Raji (cell line): Measurements from ENCODE around the gene SGMS1.

Experiments
- POLR2A ChIP-seq: IDR thresholded peaks from 2 replicates; pipeline ENCODE4 v1.6.1; 2011; ENCODE audit warnings: low read depth, low read length, control low read depth; ENCODE audit not compliant: insufficient read depth

The SGMS1 gene

DNA sequence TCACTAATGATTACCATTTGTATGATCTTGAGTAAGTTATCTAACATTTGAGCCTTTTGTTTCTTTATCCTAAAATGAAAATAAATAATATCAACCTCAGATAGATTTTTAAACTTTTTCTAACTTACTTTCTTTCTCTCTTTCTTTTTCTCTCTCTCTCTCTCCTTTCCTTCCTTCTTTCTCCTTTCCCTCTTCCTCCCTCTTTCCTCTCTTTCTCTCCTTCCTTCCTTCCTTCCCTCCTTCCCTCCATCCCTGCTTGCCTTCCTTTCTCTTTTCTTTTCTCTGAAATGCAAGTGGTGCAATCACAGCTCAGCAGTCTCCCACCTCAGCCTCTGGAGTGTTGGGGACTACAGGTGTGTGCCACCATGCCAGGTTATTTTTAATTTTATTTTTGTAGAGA, 239.5 kb downstream of the SGMS1 start:
- no peak for TF ChIP-seq POLR2A

DNA sequence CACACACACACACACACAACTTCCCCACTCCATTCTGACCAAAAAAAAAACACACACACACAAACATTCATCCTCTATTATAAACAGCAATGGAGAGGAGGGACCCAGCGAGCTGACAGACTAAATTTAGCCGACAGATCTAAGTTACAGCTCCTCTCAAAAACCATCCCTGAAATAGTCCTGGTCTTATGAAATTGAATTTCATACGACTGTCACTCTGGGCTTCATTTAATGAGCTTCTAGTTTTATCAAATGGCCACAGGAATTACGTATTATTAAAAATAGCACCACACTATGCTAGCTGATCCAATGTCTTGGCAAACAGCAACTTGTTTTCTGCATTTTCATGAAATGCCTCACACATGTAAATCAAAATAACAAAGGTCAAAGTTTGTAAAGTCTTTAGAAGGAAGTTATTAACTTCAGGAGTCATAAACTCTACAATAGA, 241.2 kb downstream of the SGMS1 start:
- TF ChIP-seq POLR2A: no peak

DNA sequence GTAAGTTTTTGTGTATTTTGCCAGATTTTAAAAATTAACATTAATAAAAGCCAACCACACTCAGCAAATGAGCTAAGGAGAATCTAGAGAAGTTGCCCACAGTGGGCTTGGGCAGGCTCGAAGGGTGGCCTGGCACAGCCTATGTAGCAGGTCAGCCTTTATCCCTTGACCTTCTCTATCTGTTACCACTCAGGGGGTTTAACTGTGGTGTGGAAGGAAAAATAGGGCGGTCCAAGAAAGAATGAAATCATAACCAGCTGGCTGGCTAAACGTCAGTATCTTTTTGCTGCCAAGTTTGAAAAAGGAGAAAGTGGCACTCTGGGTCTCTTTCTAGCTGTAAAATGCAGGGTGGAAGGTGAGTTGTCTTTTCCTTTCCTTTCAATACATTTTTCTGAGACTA, 242.1 kb downstream of the SGMS1 start:
- no peak for TF ChIP-seq POLR2A

DNA sequence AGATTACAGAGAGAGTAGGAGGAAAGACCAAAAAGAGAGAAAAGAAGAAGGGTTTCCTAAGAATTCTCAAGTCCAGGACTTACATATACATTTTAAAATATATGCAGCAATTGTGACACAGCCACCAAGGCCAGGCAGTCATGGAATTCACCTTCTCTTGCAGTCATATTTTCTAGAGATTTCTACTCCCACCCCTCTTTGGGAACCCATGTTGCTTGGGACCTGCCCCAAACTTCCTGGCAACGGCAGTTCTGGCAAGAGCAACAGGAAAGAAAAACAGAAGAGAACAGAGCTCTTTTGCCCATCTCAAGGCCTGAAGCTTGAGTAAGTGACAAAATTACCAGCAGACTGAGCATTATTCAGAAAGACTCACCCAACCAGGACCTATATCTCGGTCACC, 244.1 kb downstream of the SGMS1 start:
- TF ChIP-seq POLR2A: no peak

DNA sequence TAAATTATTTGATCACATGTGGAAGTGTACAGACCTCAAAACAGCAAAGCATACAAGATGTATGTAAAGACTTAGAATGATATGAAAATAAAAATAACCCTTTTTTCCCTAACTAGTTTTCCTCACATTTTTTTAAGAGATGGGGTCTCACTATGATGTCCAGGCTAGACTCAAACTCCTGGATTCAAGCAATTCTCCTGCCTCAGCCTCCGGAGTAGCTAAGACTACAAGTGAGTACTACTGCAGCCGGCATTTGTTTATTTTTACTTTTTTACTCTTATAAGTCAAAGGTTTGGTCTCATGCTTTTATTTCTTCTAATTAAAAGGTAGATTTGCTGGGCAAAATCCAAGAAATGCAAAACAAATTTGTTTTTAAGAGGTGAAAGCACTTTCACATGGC, 248.0 kb downstream of the SGMS1 start:
- no peak for TF ChIP-seq POLR2A

DNA sequence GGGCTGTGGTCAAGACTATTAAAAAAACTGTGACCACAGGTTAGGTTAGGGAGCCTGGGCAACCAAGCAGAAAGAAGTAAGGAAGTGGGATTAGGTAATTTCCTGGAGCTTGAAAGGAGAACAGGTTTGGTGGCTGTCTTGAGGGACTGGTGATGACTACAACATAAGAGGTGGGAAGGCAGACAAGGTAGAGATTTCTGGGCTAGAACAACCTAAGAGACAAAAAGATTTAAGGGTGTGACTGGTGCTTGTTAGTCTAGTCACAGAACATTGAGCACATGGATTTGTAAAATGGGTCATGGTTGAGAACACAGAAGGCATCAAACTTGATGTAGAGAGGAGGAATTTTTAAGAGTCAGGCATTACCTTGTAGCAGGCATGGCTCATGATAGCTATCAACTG, 248.7 kb downstream of the SGMS1 start:
- TF ChIP-seq POLR2A: no peak

DNA sequence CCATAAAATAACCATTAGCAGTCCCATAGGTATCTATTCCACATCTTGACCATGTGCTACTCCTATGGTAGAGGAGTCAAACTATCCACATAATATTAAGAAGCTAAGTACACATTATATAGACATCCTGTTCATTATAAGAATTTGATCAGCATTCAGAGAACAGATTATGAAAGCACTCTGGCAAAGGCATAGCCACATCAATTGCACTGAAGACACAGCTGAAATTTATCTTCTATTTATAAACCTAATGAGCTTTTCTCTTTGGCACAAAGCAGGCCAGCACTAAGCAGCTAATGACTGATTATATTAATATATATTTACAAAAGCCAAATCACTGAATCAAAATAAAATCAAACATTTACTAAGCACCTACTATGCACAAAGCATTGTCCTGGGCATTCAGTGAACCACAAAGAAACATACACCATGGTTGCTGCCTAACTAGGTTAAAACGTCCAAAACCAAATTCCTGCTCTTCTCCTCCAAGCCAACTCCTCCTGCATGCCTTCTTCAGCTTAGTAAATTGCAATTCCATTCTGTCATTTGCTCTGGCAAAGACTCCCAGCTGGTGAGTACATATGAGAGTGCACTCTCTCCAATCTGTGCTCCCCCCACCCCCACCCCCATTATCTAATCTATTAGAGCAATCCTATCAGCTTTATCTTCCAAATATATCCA, 249.8 kb downstream of the SGMS1 start:
- TF ChIP-seq POLR2A: no peak

DNA sequence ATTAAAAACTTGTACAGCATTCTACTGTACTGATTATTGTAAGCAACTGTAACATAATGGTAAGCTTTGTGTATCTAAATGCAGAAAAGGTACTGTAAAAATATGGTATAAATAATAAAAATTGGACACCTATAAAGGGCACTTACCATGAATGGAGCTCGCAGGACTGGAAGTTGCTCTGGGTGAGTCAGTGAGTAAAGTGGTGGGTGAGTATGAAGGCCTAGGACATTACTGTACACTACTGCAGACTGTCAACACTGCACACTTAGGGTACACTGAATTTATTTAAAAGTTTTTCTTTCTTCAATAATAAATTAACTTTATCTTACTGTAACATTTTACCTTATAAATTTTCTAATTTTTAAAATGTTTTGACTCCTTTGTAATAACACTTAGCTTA, 253.8 kb downstream of the SGMS1 start:
- no peak for TF ChIP-seq POLR2A

DNA sequence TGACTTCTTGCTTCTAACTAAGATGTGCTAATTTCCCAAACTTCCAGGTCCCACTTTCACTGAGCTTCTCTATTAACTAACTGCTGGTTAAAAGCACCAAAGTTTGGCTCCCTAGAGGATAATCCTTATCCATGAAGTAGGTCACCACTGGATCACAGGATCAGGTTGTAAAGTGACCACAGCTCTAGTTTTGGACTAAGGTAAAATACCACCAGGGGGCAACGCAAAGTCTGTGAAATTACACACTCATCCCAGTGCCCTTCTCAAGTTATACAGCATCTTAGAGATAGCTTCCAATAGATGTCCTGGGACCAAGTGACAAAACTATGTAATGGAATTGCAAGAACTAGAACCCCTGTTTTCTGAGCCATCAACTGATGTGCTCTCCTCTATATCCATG, 256.0 kb downstream of the SGMS1 start:
- TF ChIP-seq POLR2A: no peak

DNA sequence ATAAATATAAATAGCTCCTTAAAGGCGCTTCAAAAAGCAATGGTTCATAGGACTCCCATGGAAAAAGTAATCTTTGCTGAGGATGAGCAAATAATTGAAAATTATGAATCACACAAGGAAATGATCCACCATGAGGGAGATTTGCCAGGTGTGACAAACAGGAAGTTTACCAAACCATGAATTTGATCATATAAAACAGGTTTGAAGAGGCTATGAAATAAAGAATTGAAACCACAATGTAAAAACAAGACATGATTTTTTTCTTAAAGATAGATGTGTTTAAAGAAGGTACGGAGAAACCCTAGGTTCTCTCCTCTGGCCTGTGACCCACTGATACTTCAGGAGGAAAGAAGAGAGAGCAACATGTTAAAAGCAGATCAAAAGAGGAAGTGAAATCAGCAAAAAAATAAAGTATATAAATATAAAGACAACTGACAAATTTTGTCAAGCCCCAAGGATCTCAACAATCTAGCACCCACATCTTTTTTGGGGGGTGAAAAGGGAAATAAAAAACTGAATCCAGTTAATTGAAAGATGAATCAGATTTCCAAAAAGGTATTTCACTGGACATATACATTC, 261.1 kb downstream of the SGMS1 start:
- TF ChIP-seq POLR2A: no peak

DNA sequence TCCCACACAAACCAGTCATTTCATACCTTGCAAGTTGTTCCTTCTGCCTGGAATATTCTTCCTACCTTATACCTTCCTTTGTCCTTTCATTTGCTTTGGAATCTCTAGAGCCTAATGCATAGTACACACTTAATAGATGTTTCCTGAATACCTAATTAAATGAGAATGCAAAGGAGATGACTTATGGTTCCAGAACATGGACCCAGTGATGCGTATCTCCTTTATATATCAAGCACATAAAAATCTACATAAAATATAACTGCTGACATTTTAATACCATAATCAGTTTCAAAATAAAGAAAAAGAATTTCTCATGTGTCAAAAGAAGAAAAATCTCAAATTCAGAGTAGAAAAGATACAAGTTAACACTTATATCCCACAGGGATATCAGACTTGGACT, 261.8 kb downstream of the SGMS1 start:
- TF ChIP-seq POLR2A: 0 out of 2 replicates have a peak, but pooled peaks have one; percentile 23

DNA sequence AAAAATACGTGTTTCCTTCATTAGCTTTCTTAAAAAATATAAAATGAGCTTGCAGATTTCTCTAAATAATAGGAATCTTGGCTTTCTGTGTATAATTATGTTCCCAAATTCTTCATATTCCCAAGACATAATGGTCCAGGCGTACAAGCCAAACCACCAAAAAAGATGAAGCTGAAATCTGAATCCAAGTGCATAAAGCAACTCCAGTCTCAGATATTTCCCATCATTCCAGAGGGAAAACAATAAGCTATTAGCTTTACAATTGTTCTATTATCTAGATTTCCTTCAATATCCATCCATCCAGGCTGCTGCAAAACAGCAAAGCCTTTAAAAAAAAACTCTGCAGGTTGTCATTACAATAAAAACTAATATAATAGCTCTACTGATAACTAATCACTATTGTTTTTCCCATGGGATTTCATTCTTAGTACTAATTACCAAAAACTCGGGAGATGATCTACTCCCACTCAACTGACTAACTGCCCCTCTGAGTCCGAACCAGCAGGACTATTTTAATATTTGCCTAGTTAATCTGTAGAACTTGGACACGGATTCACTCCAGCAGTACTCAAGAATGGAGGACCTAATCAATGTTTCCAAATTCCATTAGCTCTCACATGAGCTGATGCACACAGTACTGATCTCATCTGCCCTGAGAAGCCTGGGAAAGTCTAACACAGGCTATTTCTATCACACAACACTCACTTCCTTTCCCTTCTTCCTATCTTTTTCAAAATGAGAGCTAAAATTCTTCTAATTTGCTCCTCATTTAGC, 263.5 kb downstream of the SGMS1 start:
- TF ChIP-seq POLR2A: no peak

DNA sequence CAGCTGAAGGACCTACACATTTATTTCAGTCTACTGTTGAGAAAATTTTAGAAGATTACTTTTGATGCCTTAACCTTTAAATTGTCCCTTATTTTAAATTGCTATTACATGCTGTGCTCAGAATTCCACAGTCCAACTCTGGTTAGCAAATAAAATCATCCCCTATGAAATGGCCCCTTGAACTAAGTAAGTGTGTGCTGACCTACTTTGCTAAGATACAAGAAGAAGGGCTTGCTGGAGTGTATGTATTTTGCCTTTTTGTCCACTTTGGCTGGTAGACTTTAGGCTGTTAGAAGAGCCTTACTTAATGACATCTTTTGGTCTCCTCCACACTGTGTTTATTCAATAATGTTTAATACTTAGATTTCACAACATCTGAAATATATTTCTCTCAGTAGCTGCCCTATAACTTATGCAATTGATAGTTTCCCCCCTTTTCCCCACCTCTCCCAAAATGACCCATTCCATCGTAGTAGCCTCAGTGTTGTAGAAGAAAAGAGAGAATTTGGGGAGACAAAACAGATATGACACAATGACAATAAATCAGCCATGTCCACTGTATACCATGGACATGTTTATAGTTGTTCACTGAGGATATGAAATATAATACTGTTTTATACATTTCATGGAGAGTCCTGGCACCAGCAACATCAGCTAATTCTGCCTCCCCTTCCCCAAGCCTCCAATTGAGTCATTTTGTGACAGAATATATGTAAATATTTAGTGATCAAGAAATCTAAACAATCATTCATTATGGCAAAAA, 264.6 kb downstream of the SGMS1 start:
- TF ChIP-seq POLR2A: no peak

DNA sequence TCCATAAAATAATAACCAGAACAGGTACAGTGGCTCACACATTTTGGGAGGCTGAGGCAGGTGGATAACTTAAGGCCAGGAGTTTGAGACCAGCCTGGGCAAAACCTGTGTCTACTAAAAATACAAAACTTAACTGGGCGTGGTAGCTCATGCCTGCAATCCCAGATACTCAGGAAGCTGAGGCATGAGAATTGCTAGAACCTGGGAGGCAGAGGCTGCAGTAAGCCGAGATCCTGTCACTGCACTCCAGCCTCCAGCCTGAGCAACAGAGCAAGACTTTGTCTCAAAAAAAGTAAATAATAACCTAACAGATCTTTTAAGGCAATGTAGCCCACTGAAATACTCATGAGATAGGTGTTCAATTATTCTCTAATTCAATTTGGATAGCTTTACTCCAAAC, 265.3 kb downstream of the SGMS1 start:
- TF ChIP-seq POLR2A: no peak

DNA sequence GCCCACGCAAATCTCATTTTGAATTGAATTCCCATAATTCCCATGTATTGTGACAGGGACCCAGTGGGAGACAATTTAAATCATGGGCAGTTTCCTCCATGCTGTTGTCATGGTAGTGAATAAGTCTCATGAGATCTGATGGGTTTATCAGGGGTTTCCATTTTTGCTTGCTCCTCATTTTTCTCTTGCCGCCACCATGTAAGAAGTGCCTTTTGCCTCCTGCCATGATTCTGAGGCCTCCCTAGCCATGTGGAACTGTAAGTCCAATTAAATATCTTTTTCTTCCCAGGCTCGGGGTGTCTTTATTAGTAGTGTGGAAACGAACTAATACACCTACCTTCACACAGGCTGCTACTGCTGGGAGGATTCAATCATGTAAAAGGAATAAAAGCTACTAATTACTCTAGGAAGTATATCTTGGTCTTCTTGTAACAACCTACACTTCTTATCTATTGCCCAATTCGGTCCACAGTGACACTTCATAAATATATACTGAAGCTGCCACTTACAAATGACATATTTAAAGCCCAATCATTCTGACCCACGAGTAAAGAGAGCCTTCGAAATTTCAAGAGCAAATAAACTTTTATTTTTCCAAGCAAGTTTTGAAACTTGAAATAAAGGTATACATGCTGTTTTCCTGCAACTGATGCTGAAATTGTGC, 272.1 kb downstream of the SGMS1 start:
- no peak for TF ChIP-seq POLR2A

DNA sequence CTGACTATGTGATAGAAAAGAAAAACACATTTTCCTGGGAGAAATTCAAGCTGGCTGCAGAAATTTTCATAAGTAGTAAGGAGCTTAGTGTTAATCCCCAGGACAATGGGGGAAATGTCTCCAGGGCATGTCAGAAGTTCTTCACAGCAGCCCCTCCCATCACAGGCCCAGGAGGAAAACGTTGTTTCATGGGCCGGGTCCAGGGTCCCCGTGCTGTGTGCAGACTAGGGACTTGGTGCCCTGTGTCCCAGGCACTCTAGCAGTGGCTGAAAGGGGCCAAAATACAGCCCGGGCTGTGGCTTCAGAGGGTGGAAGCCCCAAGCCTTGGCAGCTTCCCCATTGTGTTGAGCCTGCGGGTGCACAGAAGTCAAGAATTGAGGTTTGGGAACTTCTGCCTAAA, 273.4 kb downstream of the SGMS1 start:
- TF ChIP-seq POLR2A: no peak

DNA sequence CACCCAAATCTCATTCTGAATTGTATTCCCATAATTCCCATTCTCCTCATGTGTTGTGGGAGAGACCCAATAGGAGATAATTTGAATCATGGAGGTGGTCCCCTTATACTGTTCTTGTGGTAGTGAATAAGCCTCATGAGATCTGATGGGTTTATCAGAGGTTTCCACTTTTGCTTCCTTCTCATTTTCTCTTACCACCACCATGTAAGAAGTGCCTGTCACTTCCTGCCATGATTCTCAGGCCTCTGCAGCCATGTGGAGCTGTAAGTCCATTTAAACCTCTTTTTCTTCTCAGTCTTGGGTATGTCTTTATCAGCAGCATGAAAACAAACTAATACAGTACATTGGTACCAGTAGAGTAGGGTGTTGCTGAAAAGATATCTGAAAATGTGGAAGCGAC, 274.2 kb downstream of the SGMS1 start:
- no peak for TF ChIP-seq POLR2A
